SU-DHL-6 (cell line): ENCODE data around the gene SNN.

ENCODE experiments used
- H2AFZ ChIP-seq: fragments of 200-600 bp; sonication (generic); 2 replicates; pipeline ENCODE4 v1.6.1; 2014; ENCODE audit warnings: low read depth, mild to moderate bottlenecking, moderate library complexity, mixed read lengths, antibody characterized with exemption, low read length; ENCODE audit not compliant: severe bottlenecking
- H3F3A ChIP-seq: fragments of 200-600 bp; shearing (Covaris generic); 2 replicates; pipeline ENCODE4 v1.6.0; 2016; ENCODE audit warnings: antibody characterized with exemption, mild to moderate bottlenecking; ENCODE audit not compliant: insufficient read depth
- H3K27ac ChIP-seq: fragments of 200-600 bp; sonication (generic); 2 replicates; pipeline ENCODE4 v1.5.1; 2016; ENCODE audit warnings: low read depth, mild to moderate bottlenecking, low read length, moderate library complexity, mixed read lengths
- H3K27me3 ChIP-seq: fragments of 200-600 bp; sonication (generic), shearing (Covaris generic); 2 replicates; pipeline ENCODE4 v1.6.0; 2014; ENCODE audit warnings: mild to moderate bottlenecking, low read length
- H3K36me3 ChIP-seq: fragments of 200-600 bp; sonication (generic); 2 replicates; pipeline ENCODE4 v1.6.1; 2014; ENCODE audit warnings: mild to moderate bottlenecking, low read length, mixed read lengths
- H3K4me2 ChIP-seq: fragments of 300-600, 200-600 bp; shearing (Covaris generic), sonication (generic); 2 replicates; pipeline ENCODE4 v1.6.0; 2014; ENCODE audit warnings: low read length, low read depth, mild to moderate bottlenecking; ENCODE audit not compliant: poor library complexity, severe bottlenecking
- H3K4me3 ChIP-seq: fragments of 200-600 bp; sonication (generic); 2 replicates; pipeline ENCODE4 v1.5.1; 2014; ENCODE audit warnings: antibody characterized with exemption, low read length, mild to moderate bottlenecking, mixed read lengths; ENCODE audit not compliant: insufficient read depth, poor library complexity, severe bottlenecking
- H3K79me2 ChIP-seq: fragments of 200-600 bp; sonication (generic); 2 replicates; pipeline ENCODE4 v1.6.1; 2014; ENCODE audit warnings: mild to moderate bottlenecking, low read length, moderate library complexity; ENCODE audit not compliant: insufficient read depth
- H3K9ac ChIP-seq: fragments of 200-600 bp; sonication (generic); 2 replicates; pipeline ENCODE4 v1.7.0; 2014; ENCODE audit warnings: mild to moderate bottlenecking, low read length
- H3K9me2 ChIP-seq: fragments of 200-600 bp; sonication (generic); replicated peaks from 2 replicates; pipeline ENCODE4 v1.6.1; 2014; ENCODE audit warnings: low read length; ENCODE audit not compliant: insufficient read depth
- H3K9me3 ChIP-seq: fragments of 200-600 bp; sonication (generic); 2 replicates; pipeline ENCODE4 v1.6.1; 2014; ENCODE audit warnings: low read length, mixed read lengths; ENCODE audit not compliant: insufficient read depth
- H4K20me1 ChIP-seq: fragments of 200-600 bp; sonication (generic); 2 replicates; pipeline ENCODE4 v1.6.1; 2014; ENCODE audit warnings: low read depth, mild to moderate bottlenecking, antibody characterized with exemption, low read length, moderate library complexity, mixed read lengths
- EZH2phosphoT487 ChIP-seq: fragments of 200-600 bp; sonication (generic), shearing (Covaris generic); conservative IDR thresholded peaks from 2 replicates; pipeline ENCODE4 v1.6.1; 2018; ENCODE audit warnings: mild to moderate bottlenecking, antibody characterized with exemption, low read length, moderate library complexity, mixed read lengths
- TF ChIP-seq, protein P1 (sequence below): fragments of 200-600 bp; sonication (generic); IDR thresholded peaks from one replicate; pipeline ENCODE4 v1.5.1; 2017; ENCODE audit warnings: antibody characterized with exemption, mild to moderate bottlenecking, low read length, moderate library complexity; ENCODE audit not compliant: insufficient read depth, poor library complexity, severe bottlenecking

The SNN gene

DNA sequence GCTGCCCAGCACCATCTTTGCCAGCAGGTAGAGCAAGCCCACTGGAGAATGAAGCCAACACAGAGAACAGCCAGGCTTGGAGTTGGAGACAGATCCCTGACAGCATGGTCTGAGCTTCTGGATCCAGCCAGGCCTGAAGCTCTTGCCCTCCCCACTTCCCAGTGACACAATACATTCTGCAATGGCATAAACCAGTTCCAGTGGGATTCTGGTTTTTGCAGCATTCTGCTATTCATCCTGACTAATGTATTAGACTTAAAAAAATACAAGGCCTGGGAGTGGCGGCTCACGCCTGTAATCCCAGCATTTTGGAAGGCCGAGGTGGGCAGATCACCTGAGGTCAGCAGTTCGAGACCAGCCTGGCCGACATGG is 41.0 kb upstream of the SNN start:
- TF ChIP-seq, protein P1, sequence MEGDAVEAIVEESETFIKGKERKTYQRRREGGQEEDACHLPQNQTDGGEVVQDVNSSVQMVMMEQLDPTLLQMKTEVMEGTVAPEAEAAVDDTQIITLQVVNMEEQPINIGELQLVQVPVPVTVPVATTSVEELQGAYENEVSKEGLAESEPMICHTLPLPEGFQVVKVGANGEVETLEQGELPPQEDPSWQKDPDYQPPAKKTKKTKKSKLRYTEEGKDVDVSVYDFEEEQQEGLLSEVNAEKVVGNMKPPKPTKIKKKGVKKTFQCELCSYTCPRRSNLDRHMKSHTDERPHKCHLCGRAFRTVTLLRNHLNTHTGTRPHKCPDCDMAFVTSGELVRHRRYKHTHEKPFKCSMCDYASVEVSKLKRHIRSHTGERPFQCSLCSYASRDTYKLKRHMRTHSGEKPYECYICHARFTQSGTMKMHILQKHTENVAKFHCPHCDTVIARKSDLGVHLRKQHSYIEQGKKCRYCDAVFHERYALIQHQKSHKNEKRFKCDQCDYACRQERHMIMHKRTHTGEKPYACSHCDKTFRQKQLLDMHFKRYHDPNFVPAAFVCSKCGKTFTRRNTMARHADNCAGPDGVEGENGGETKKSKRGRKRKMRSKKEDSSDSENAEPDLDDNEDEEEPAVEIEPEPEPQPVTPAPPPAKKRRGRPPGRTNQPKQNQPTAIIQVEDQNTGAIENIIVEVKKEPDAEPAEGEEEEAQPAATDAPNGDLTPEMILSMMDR, result no peak
- TF ChIP-seq EZH2phosphoT487, result no peak
- no peaks in the 10 kb centered on the region for H3K36me3 ChIP-seq
- no peaks in the 10 kb centered on the region for H3K9me2 ChIP-seq
- no peak overlapping the region for H3K4me3 ChIP-seq
- H2AFZ ChIP-seq, result no peak overlapping the region
- no peaks in the 10 kb centered on the region for H3K79me2 ChIP-seq
- no peaks in the 10 kb centered on the region for H3F3A ChIP-seq
- H3K9ac ChIP-seq, result no peak overlapping the region
- no peak overlapping the region for H3K4me2 ChIP-seq
- no peaks in the 10 kb centered on the region for H3K9me3 ChIP-seq
- no peak overlapping the region for H3K27ac ChIP-seq
- no peaks in the 10 kb centered on the region for H4K20me1 ChIP-seq
- no peaks in the 10 kb centered on the region for H3K27me3 ChIP-seq

DNA sequence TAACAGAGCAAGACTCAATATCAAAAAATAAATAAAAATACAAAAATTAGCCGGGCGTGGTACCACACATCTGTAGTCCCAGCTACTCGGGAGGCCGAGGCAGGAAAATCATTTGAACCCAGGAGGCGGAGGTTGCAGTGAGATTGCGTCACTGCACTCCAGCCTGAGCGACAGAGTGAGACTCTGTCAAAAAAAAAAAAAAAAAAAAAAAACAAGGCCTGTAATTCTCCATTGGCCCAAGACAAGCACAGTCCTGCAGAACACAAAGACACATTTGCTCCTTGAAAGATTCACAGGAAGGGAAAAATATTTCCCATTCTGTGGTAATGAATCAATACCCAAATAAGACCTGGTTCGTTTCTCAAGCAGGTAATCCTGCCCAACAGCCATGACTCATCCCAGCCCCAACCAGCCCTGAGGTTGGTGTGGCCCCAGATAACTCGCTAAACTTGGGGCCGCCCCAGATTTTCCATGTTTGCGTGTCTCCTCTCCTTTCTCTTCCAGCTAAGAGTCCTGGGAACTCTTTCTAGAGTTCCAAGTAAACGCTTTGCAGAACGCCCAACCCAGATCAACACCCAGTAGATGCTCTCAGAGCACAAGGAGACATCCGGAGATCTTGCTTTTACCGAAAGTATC is 40.3 kb upstream of the SNN start:
- no peak for TF ChIP-seq EZH2phosphoT487
- TF ChIP-seq, protein P1, result no peak
- Histone ChIP-seq H3K27me3 (no peaks in the 10 kb centered on the region), H3K27ac (no peak overlapping the region), H3F3A (no peaks in the 10 kb centered on the region), H3K9me2 (no peaks in the 10 kb centered on the region), H3K36me3 (no peaks in the 10 kb centered on the region), H3K9ac (no peak overlapping the region), H4K20me1 (no peaks in the 10 kb centered on the region), H3K4me3 (no peak overlapping the region), H3K79me2 (no peaks in the 10 kb centered on the region), H3K4me2 (no peak overlapping the region), H2AFZ (no peak overlapping the region), H3K9me3 (no peaks in the 10 kb centered on the region)

DNA sequence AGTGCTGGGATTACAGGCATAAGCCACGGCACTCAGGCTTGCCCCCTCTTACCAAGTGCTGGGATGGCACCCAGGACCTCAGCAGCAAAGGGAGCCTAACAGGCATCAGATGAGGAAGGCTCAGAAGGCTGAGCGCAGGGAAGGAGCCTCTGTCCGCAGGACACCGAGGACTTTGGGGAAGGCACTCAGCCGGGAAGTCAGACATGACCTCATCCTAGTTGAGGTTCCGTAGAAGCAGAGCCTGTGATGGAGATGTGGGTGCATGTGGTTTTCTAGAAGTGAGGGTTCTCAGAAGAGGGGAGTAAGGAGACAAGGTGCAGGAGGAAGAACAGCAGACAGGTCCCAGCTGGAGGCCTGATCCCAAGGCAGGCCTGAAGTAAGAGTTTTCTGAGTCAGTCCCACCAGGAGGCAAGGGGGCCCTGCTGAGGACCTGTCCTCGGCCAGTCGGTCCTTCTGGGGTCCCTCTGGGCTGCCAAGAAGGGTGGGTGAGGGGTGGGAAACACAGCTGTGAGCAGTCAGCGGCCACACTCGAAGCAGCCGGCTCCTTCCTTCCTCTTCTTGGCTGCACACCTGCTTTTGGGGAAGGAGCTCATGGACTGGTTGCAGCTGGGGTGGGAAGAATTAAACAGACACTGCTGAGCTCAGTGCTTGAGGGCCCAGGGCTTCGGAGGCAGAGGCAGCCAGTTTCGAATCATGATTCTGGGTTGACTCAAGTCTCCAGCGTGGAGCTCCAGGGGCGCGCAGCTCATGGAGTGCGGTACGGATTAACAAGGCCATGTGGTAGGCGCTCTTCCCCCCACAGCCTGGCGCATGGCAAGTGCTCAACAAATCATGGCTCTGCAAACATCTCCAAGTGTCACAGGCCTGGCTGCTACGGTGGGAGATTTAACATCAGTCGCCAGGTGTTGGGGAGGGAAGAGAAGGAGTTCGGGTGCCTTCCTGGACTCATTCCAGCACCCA is 38.9 kb upstream of the SNN start:
- Histone ChIP-seq H2AFZ (no peak overlapping the region), H3K9ac (no peak overlapping the region), H3K27ac (no peak overlapping the region), H3K36me3 (no peaks in the 10 kb centered on the region), H3K79me2 (no peaks in the 10 kb centered on the region), H3K4me3 (no peak overlapping the region), H4K20me1 (no peaks in the 10 kb centered on the region), H3F3A (no peaks in the 10 kb centered on the region), H3K4me2 (no peak overlapping the region), H3K27me3 (no peaks in the 10 kb centered on the region), H3K9me2 (no peaks in the 10 kb centered on the region), H3K9me3 (no peaks in the 10 kb centered on the region)
- TF ChIP-seq EZH2phosphoT487, result no peak
- TF ChIP-seq, protein P1, result no peak
